Measurements from ENCODE around the gene CXCR6. TPM values are rescaled to one million over a fixed set of nuclear protein-coding genes. Genes with fewer than 3 reads are reported as not detected.

CXCR6 gene
- polyA plus RNA-seq, 1 donor from 2014 or later = not detected

GRCh38 chr3:45922950-45923590 is 20.2 kb upstream of the CXCR6 start:
- H3K36me3 ChIP-seq (ENCODE audit: insufficient read depth, low read length) = no peaks in the 10 kb centered on the region
- H3F3A ChIP-seq (ENCODE audit: insufficient read depth, low read length, poor library complexity, severe bottlenecking) = no peaks in the 10 kb centered on the region
- no peaks in the 10 kb centered on the region for H3K9me2 ChIP-seq (ENCODE audit: insufficient read depth, low read length)
- no peak overlapping the region for H2AFZ ChIP-seq (ENCODE audit: low read depth, low read length)
- H3K27ac ChIP-seq (ENCODE audit: low read length) = no peak overlapping the region
- no peak for TF ChIP-seq CTCF (IDR thresholded peaks at IDR 0.05; ENCODE audit: poor library complexity, severe bottlenecking)
- TF ChIP-seq SMC3 (conservative IDR thresholded peaks at IDR 0.05; ENCODE audit: poor library complexity) = no peak
- TF ChIP-seq EZH2 (IDR thresholded peaks at IDR 0.05; ENCODE audit: borderline replicate concordance, insufficient read depth, low read length, poor library complexity, severe bottlenecking) = no peak
- no peak for TF ChIP-seq RAD21 (conservative IDR thresholded peaks at IDR 0.05)
- no peak for TF ChIP-seq REST (IDR thresholded peaks at IDR 0.05; ENCODE audit: borderline replicate concordance)
- TF ChIP-seq TAF1 (IDR thresholded peaks at IDR 0.05; ENCODE audit: low read depth) = no peak
- TF ChIP-seq EP300 (conservative IDR thresholded peaks at IDR 0.05; ENCODE audit: poor library complexity, severe bottlenecking) = no peak
- no peaks in the 10 kb centered on the region for H3K9me3 ChIP-seq (ENCODE audit: low read length)
- no peak overlapping the region for H3K9ac ChIP-seq (ENCODE audit: low read length)
- no peak overlapping the region for H3K4me3 ChIP-seq (ENCODE audit: low read length)
- no peak overlapping the region for H3K4me2 ChIP-seq (ENCODE audit: low read length)
- H3K79me2 ChIP-seq (replicated peaks; ENCODE audit: insufficient read depth, low read length) = no peaks in the 10 kb centered on the region
- no peaks in the 10 kb centered on the region for H3K27me3 ChIP-seq (ENCODE audit: insufficient read depth, low read depth, low read length)
- no peaks in the 10 kb centered on the region for H4K20me1 ChIP-seq (ENCODE audit: insufficient read depth)

GRCh38 chr3:45923755-45924154 is 19.5 kb upstream of the CXCR6 start:
- no peak overlapping the region for H3K9ac ChIP-seq (ENCODE audit: low read length)
- H3F3A ChIP-seq (ENCODE audit: insufficient read depth, low read length, poor library complexity, severe bottlenecking) = no peaks in the 10 kb centered on the region
- no peak overlapping the region for H3K4me2 ChIP-seq (ENCODE audit: low read length)
- no peaks in the 10 kb centered on the region for H3K36me3 ChIP-seq (ENCODE audit: insufficient read depth, low read length)
- no peak overlapping the region for H3K4me3 ChIP-seq (ENCODE audit: low read length)
- no peak overlapping the region for H3K27ac ChIP-seq (ENCODE audit: low read length)
- no peaks in the 10 kb centered on the region for H3K9me2 ChIP-seq (ENCODE audit: insufficient read depth, low read length)
- H2AFZ ChIP-seq (ENCODE audit: low read depth, low read length) = no peak overlapping the region
- no peaks in the 10 kb centered on the region for H3K79me2 ChIP-seq (replicated peaks; ENCODE audit: insufficient read depth, low read length)
- H4K20me1 ChIP-seq (ENCODE audit: insufficient read depth) = no peaks in the 10 kb centered on the region
- TF ChIP-seq POLR2AphosphoS5 (IDR thresholded peaks at IDR 0.05) (no peak), MXI1 (conservative IDR thresholded peaks at IDR 0.05; ENCODE audit: poor library complexity, severe bottlenecking) (no peak), SMC3 (conservative IDR thresholded peaks at IDR 0.05; ENCODE audit: poor library complexity) (no peak), EZH2 (IDR thresholded peaks at IDR 0.05; ENCODE audit: borderline replicate concordance, insufficient read depth, low read length, poor library complexity, severe bottlenecking) (no peak), EP300 (conservative IDR thresholded peaks at IDR 0.05; ENCODE audit: poor library complexity, severe bottlenecking) (no peak), CTCF (IDR thresholded peaks at IDR 0.05; ENCODE audit: poor library complexity, severe bottlenecking) (no peak), REST (IDR thresholded peaks at IDR 0.05; ENCODE audit: borderline replicate concordance) (no peak), RAD21 (conservative IDR thresholded peaks at IDR 0.05) (no peak), TAF1 (IDR thresholded peaks at IDR 0.05; ENCODE audit: low read depth) (no peak)
- H3K9me3 ChIP-seq (ENCODE audit: low read length) = no peaks in the 10 kb centered on the region
- no peaks in the 10 kb centered on the region for H3K27me3 ChIP-seq (ENCODE audit: insufficient read depth, low read depth, low read length)

Data from neural cell (in vitro differentiated cells).